Uterus (tissue), 4 donors: ENCODE results near the gene KLK5. TPM values are rescaled to one million over a fixed set of nuclear protein-coding genes. Genes with fewer than 3 reads are reported as not detected.

Source experiments
- DNase-seq, 2 donors: peaks; one replicate each; pipeline ENCODE4 v3.0.0-alpha.2; 2019 to 2020
- H3K27ac ChIP-seq, 2 donors: fragments of 200-600 bp; sonication (generic); 1 replicate in 1 of 2; 2 replicates in 1 of 2; pipeline ENCODE4 v1.5.1; 2016 to 2018
- H3K27me3 ChIP-seq, 2 donors: fragments of 200-600 bp; sonication (generic); one replicate each; pipeline ENCODE4 v1.5.1; 2018 to 2019; ENCODE audit warnings: control low read depth in 1 of 2
- H3K36me3 ChIP-seq, 2 donors: fragments of 200-600 bp; sonication (generic); one replicate each; pipeline ENCODE4 v1.5.1; 2019; ENCODE audit warnings: control low read depth in 1 of 2
- H3K4me1 ChIP-seq, 2 donors: fragments of 200-600 bp; sonication (generic); one replicate each; pipeline ENCODE4 v1.5.1; 2018 to 2019; ENCODE audit warnings: control low read depth in 1 of 2
- H3K4me3 ChIP-seq, 2 donors: fragments of 200-600 bp; sonication (generic); 1 replicate in 1 of 2; 2 replicates in 1 of 2; pipeline ENCODE4 v1.5.1; 2018 to 2019; ENCODE audit warnings: mild to moderate bottlenecking in 1 of 2
- H3K9me3 ChIP-seq, 2 donors: fragments of 200-600 bp; sonication (generic); one replicate each; pipeline ENCODE4 v1.5.1; 2019; ENCODE audit warnings: control low read depth in 1 of 2
- CTCF ChIP-seq, 4 experiments: fragments of 200-600 bp in 2 of 4; fragments of 450-650 bp in 2 of 4; sonication (generic) in 2 of 4; IDR thresholded peaks; one replicate each; pipeline ENCODE4 v1.5.1; 2016 to 2019; ENCODE audit warnings: antibody characterized with exemption in 4 of 4, mild to moderate bottlenecking in 2 of 4, moderate library complexity in 1 of 4
- POLR2A ChIP-seq, 2 donors: fragments of 450-650 bp; IDR thresholded peaks; one replicate each; pipeline ENCODE4 v1.6.1; 2016; ENCODE audit warnings: antibody characterized with exemption in 2 of 2, mild to moderate bottlenecking in 1 of 2, moderate library complexity in 1 of 2
- intact Hi-C: fragments of 100-400 bp; cut with DNase I; formaldehyde crosslinking; loops from one replicate; pipeline ENCODE4 v1.15.1; 2023; ENCODE audit warnings: low total_unique reads
- total RNA-seq, 4 donors: library from RNA; depleted of rRNA in 3 of 4; stranded (reverse); fragments of >200 nt in 3 of 4; gene quantifications; one replicate each; pipeline versions ENCODE4 v1.1.0 to v1.2.4, GENCODE V29; 2014 to 2023
- donor health status: DM: yes; HTN: yes; CAD: no.

Gene KLK5
- total RNA-seq, 4 donors from 2014 or later = 0.69 to 1.0 TPM; not detected in 2

- peak in 1 of 2 donors; percentile 19 for DNase-seq
- Histone ChIP-seq H3K36me3 (no peaks in the 10 kb centered on the region), H3K4me1 (no peaks in the 10 kb centered on the region), H3K27ac (no peak overlapping the region), H3K27me3 (peaks cover 0 to 7% of the 10 kb centered on the region in 2 donors), H3K9me3 (no peaks in the 10 kb centered on the region), H3K4me3 (no peak overlapping the region)
- intact Hi-C loops = no loop called here
- TF ChIP-seq CTCF (IDR thresholded peaks at IDR 0.05) (no peak), POLR2A (IDR thresholded peaks at IDR 0.05) (no peak)
Observed at GRCh38 chr19:50909240-50910070, 43.4 kb downstream of the KLK5 start.

- Histone ChIP-seq H3K4me1 (no peaks in the 10 kb centered on the region), H3K4me3 (no peak overlapping the region), H3K27ac (no peak overlapping the region), H3K27me3 (peaks cover 0 to 7% of the 10 kb centered on the region in 2 donors), H3K36me3 (no peaks in the 10 kb centered on the region), H3K9me3 (no peaks in the 10 kb centered on the region)
- intact Hi-C loops = no loop called here
- no peak for DNase-seq
- TF ChIP-seq CTCF (IDR thresholded peaks at IDR 0.05) (no peak), POLR2A (IDR thresholded peaks at IDR 0.05) (no peak)
Observed at GRCh38 chr19:50908336-50908735, 44.5 kb downstream of the KLK5 start.

- H3K27me3 ChIP-seq = peaks cover 0 to 4% of the 10 kb centered on the region in 2 donors
- H3K36me3 ChIP-seq = no peaks in the 10 kb centered on the region
Observed at GRCh38 chr19:50906217-50906616, 46.6 kb downstream of the KLK5 start.

GRCh38 chr19:50902640-50903039, 50.2 kb downstream of the KLK5 start:
- intact Hi-C loops = no loop called here
- Histone ChIP-seq H3K4me1 (no peaks in the 10 kb centered on the region), H3K9me3 (no peaks in the 10 kb centered on the region), H3K4me3 (no peak overlapping the region), H3K27ac (no peak overlapping the region), H3K36me3 (no peaks in the 10 kb centered on the region), H3K27me3 (peaks cover 0 to 3% of the 10 kb centered on the region in 2 donors)
- no peak for DNase-seq
- TF ChIP-seq POLR2A (IDR thresholded peaks at IDR 0.05) = no peak
- no peak for TF ChIP-seq CTCF (IDR thresholded peaks at IDR 0.05)

More at GRCh38 chr19:50906217-50906616, 46.6 kb downstream of the KLK5 start:
- TF ChIP-seq POLR2A (IDR thresholded peaks at IDR 0.05) = no peak
- peak in 1 of 4 experiments; percentile 30 for TF ChIP-seq CTCF (IDR thresholded peaks at IDR 0.05)
- intact Hi-C loops = no loop called here
- Histone ChIP-seq H3K9me3 (no peaks in the 10 kb centered on the region), H3K4me3 (no peak overlapping the region), H3K27ac (no peak overlapping the region), H3K4me1 (no peaks in the 10 kb centered on the region)
- DNase-seq = no peak

GRCh38 chr19:50899569-50899968, 53.3 kb downstream of the KLK5 start:
- H3K4me1 ChIP-seq = no peaks in the 10 kb centered on the region
- H3K9me3 ChIP-seq = no peaks in the 10 kb centered on the region
- H3K27ac ChIP-seq = no peak overlapping the region
- no peaks in the 10 kb centered on the region for H3K36me3 ChIP-seq
- no peak for TF ChIP-seq POLR2A (IDR thresholded peaks at IDR 0.05)
- TF ChIP-seq CTCF (IDR thresholded peaks at IDR 0.05) = no peak
- H3K4me3 ChIP-seq = no peak overlapping the region
- H3K27me3 ChIP-seq = no peaks in the 10 kb centered on the region
- DNase-seq = no peak
- intact Hi-C loops = no loop called here
